Hepatic stellate cell (primary cell): ENCODE measurements around the gene MRPL39.

Experiments
- DNase-seq: peaks from one replicate; pipeline ENCODE4 v3.0.0; 2011; ENCODE audit warnings: low spot score

The MRPL39 gene

DNA sequence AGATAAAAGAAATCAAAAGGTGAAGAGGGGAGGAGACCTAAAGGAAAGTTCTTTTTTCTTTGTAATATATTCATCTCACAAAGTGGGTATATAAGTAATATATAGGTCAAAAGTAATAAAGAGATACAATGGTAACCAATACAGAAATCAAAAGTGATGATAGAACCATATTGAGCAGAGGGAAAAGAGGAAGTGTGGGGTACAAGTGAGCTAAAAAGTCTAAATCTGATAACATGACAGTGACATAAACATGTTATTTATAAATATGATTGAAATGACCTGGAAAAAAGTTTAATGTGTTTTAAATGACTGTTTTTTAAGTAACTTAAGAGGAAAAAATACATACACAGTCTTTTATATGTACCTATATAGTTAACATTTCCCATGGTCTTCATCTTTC lies 70.5 kb downstream of the MRPL39 start:
- no peak for DNase-seq

GRCh38 chr21:25535849-25536248 lies 71.4 kb downstream of the MRPL39 start:
- no peak for DNase-seq
